ENCODE measurements around the gene SCFD2. TPM values are rescaled to one million over a fixed set of nuclear protein-coding genes. Genes with fewer than 3 reads are reported as not detected.

SCFD2 gene
- total RNA-seq, 4 donors from 2014 or later, result 13.1 to 27.4 (median 19.8) TPM

DNA sequence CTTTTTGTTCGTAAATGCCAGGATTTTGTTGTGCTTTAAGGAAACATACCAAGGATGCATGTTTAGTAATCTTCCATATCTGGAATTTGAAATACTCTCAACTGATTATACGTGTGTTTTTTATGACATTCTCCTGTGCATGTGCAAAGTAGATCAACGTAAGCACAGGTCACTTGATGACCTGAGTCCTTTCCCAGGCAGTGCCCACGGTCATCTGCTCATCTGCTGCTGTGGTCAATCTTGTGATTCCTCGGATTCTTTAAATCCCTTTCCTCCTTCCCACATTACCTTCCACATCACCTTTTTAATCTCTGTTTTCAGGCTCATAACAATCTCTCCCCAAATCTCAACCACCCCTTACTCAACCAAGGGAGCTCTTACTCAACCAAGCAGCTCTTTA is 399.7 kb downstream of the SCFD2 start:
- TF ChIP-seq CTCF (IDR thresholded peaks at IDR 0.05; ENCODE audit: low read depth), result no peak

DNA sequence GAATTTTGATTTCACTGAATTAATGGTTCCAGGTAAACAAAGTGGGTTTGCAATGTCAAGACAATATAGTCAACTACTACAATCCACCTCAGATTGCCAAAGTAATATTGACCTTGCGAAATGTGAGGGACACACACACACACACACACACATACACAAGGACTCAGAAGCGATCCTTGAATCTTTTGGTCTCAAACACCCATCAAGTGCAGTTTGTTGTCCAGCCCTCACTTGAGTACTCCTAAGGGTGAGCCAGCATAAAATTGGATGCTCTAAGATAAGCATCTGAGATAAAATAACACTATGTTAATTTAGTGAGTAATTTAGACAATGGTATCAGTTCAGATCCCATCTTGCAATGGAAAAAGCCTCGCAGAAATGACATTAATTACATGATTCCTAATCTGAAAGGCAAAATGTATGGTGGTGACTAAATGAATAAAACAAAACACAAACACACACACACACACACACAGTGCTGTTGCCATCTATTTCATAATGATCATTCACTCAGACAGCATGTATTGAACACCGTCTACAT is 401.2 kb downstream of the SCFD2 start:
- no peak for TF ChIP-seq CTCF (IDR thresholded peaks at IDR 0.05; ENCODE audit: low read depth)

DNA sequence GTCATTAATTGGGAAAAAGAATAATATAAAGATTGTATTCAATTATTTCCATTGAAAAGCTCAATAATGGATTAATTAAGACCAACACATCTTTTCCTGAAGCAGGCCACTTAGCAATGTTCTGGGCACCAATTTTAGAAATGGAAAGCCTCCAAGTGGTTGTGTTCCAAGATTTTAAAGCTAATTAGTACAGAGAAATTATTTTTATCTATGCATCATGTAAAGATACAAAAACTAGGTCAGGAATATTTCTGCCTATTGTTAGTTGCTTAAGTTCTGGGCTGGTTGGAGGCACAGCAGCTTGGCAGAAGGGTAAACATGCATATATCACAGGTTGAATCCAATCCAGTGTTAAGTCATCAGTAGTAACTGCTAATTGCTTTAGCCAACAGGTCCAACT is 401.9 kb downstream of the SCFD2 start:
- TF ChIP-seq CTCF (IDR thresholded peaks at IDR 0.05; ENCODE audit: low read depth), result no peak

DNA sequence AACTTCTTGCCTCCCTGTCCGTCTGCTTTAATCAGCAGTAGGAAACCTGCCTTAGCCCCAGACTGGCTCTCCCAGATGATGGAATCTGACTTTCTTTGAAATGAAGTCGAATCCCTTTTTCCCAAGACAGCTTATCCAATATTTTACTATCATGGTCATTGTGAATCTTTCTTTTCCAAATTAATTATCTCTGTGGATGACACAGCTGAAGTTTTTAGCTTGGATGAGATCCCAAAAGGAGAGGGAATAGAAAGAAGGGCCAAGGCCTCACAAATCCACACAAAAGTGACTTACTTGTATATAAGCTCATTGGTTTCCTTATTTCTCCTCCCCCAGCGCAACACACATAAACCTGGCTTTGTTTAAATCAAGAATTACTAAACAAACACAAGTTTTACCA is 403.1 kb downstream of the SCFD2 start:
- no peak for TF ChIP-seq CTCF (IDR thresholded peaks at IDR 0.05; ENCODE audit: low read depth)

DNA sequence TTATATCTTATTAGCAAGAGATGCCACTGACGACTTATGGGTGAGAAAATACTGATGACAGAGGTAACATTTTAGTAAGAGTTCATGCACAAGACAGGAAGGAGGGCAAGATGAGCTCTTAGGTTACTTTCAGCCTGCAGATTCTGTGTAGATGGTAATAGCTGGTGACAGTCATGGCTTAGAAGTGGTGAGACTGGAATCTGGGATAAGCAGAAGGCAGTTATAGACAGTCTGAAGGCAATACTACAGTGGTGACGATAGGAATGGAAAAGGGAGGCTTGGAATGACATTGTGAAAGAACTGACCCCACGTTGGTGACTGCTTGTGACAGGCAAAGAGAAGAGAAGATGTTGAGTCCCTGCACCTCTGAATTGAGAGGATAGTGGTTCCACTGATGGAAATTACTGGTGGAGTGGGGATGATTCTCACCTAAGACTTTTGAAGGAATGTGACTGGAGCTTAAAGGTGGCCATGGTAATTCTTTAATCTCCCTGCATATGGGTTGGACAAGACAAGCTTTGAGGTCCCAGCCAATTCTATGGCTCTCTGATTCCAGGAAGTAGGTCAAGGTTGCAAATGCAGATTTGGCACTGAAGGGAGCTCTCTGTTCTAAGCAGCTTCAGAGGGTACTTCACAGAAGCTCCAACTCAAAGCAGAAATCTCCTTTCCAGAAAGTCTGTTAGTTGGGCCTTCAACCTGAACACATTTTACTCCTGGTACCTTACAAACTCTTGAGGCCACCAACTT is 404.0 kb downstream of the SCFD2 start:
- TF ChIP-seq CTCF (IDR thresholded peaks at IDR 0.05; ENCODE audit: low read depth), result no peak

- TF ChIP-seq CTCF (IDR thresholded peaks at IDR 0.05; ENCODE audit: low read depth), result no peak
Observed at GRCh38 chr4:52959541-52959940, 406.3 kb downstream of the SCFD2 start.

DNA sequence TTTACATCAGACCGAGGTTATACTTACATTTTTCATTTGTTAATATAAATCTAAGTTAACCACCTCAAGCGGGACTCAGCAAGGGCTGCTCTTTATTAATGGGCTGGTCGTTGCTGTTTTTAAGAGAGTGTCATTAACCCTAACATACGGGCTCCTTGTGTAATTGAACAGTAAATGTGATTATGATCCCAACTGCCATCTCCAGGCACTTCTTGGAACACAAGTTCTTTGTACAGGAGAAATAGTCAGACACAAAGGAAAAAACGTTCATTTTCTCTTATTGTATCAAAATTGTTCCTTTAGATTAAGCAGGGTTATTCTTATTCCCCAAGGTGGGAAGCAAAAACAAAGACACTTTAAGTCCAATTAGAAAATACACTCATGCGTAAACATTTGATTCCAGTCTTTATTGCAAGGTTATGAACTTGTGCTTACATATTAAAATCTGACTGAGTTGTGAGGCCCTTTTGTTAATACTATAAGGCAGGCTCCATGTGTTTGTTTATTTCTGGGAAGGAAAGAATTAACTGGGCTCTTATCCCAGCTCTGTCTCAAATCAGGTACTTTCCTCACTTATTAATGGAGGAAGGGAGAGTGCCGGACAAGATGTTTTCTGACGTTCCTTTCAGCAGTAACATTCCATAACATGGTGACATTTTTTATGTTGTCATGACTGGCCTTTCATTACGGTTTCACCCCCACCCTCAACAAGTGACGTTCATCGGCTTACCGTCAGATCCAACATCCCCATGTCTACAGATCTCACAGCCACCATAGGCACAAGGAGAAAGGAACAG is 407.8 kb downstream of the SCFD2 start:
- TF ChIP-seq CTCF (IDR thresholded peaks at IDR 0.05; ENCODE audit: low read depth), result no peak

All from subcutaneous adipose tissue (tissue), 4 donors.